H1 (cell line): ENCODE results near the gene OR52K2. TPM values are rescaled to one million over a fixed set of nuclear protein-coding genes. Genes with fewer than 3 reads are reported as not detected.

Experiments used
- CTCF ChIA-PET: fragments of 300-600 bp; sonication (Branson Sonifier 250); formaldehyde crosslinking; loops from one replicate; lab custom pipeline; 2021; ENCODE audit not compliant: partially characterized antibody; lab: Charles Lee
- POLR2A ChIA-PET: fragments of 300-600 bp; sonication (Branson Sonifier 250); formaldehyde crosslinking; loops from one replicate; lab custom pipeline; 2021; ENCODE audit warnings: inconsistent platforms; ENCODE audit not compliant: partially characterized antibody; lab: Charles Lee
- DNase-seq, 2 experiments: peaks; one replicate each; pipeline versions ENCODE4 v3.0.0 to v3.0.0-alpha.2; 2010 to 2022; ENCODE audit warnings: low spot score in 2 of 2, low read depth in 1 of 2, mixed read lengths in 1 of 2
- FAIRE-seq: peaks from 2 replicates; lab custom pipeline; 2011; peaks lifted over from hg19 to GRCh38; lab: Jason Lieb, UNC
- H2AFZ ChIP-seq: 2 replicates; pipeline ENCODE4 v1.8.1; 2012; ENCODE audit warnings: low read length, inconsistent platforms
- H2AK5ac ChIP-seq: 2 replicates; pipeline ENCODE4 v1.6.1; 2013; ENCODE audit warnings: low read depth, low read length
- H2BK120ac ChIP-seq: replicated peaks from 2 replicates; pipeline ENCODE3; 2013; ENCODE audit warnings: low read depth, low read length, inconsistent platforms
- H2BK12ac ChIP-seq: 2 replicates; pipeline ENCODE4 v1.6.1; 2013; ENCODE audit warnings: low read depth, low read length
- H2BK15ac ChIP-seq: 2 replicates; pipeline ENCODE4 v1.6.1; 2013; ENCODE audit warnings: low read length
- H2BK20ac ChIP-seq: 2 replicates; pipeline ENCODE4 v1.6.1; 2013; ENCODE audit warnings: low read length
- H2BK5ac ChIP-seq: 2 replicates; pipeline ENCODE4 v1.6.1; 2013; ENCODE audit warnings: low read depth, low read length
- H3K14ac ChIP-seq: 2 replicates; pipeline ENCODE4 v1.6.1; 2013; ENCODE audit warnings: inconsistent platforms; ENCODE audit not compliant: insufficient read length
- H3K18ac ChIP-seq: 2 replicates; pipeline ENCODE4 v1.6.1; 2013; ENCODE audit warnings: low read length; ENCODE audit errors: extremely low read depth
- H3K23ac ChIP-seq: 2 replicates; pipeline ENCODE4 v1.6.1; 2013; ENCODE audit warnings: inconsistent platforms; ENCODE audit not compliant: insufficient read length
- H3K23me2 ChIP-seq: 2 replicates; pipeline ENCODE4 v1.6.1; 2013; ENCODE audit warnings: low read depth, low read length
- H3K27ac ChIP-seq: 2 replicates; pipeline ENCODE4 v1.6.1; 2011; ENCODE audit warnings: low read depth, low read length, inconsistent platforms
- H3K27me3 ChIP-seq, 4 experiments: replicated peaks in 1 of 4; 1 replicate in 1 of 4; 2 replicates in 3 of 4; pipeline versions ENCODE4 v1.6.1 to v1.8.1; 2011 to 2013; ENCODE audit warnings: low read length in 3 of 4, mild to moderate bottlenecking in 3 of 4, inconsistent platforms in 2 of 4, mixed read lengths in 2 of 4, moderate library complexity in 1 of 4; ENCODE audit not compliant: control insufficient read depth in 3 of 4, insufficient read depth in 3 of 4; ENCODE audit errors: extremely low read depth in 1 of 4
- H3K36me3 ChIP-seq, 4 experiments: 2 replicates each; pipeline versions ENCODE4 v1.6.1 to v1.8.1; 2011 to 2013; ENCODE audit warnings: mild to moderate bottlenecking in 4 of 4, low read length in 3 of 4, moderate library complexity in 2 of 4, control low read depth in 1 of 4, inconsistent platforms in 1 of 4; ENCODE audit not compliant: insufficient read depth in 4 of 4, control insufficient read depth in 2 of 4
- H3K4ac ChIP-seq: replicated peaks from 2 replicates; pipeline ENCODE3; 2013; ENCODE audit warnings: low read length, low read depth, mixed read lengths, inconsistent platforms; ENCODE audit not compliant: insufficient read length
- H3K4me1 ChIP-seq, 4 experiments: replicated peaks in 1 of 4; 1 replicate in 1 of 4; 2 replicates in 3 of 4; pipeline versions ENCODE4 v1.6.1 to v1.8.1; 2011 to 2013; ENCODE audit warnings: low read length in 3 of 4, inconsistent platforms in 2 of 4, mixed read lengths in 1 of 4; ENCODE audit not compliant: insufficient read depth in 4 of 4, control insufficient read depth in 3 of 4
- H3K4me2 ChIP-seq, 2 experiments: 2 replicates each; pipeline versions ENCODE4 v1.6.1 to v1.8.1; 2011 to 2013; ENCODE audit warnings: low read depth in 2 of 2, low read length in 2 of 2, control low read depth in 1 of 2, inconsistent platforms in 1 of 2, mild to moderate bottlenecking in 1 of 2; ENCODE audit not compliant: insufficient read depth in 1 of 2
- H3K4me3 ChIP-seq, 4 experiments: fragments of 200-600, 300-600 bp in 1 of 4; sonication (generic), shearing (Covaris generic), sonication (Bioruptor Twin) in 1 of 4; 2 replicates each; pipeline versions ENCODE4 v1.5.1 to v1.8.1; 2011 to 2016; ENCODE audit warnings: low read length in 4 of 4, low read depth in 3 of 4, control low read depth in 2 of 4, inconsistent platforms in 2 of 4, mild to moderate bottlenecking in 2 of 4, mixed read lengths in 1 of 4, moderate library complexity in 1 of 4; ENCODE audit not compliant: insufficient read depth in 2 of 4; ENCODE audit errors: extremely low read depth in 1 of 4
- H3K56ac ChIP-seq: replicated peaks from 2 replicates; pipeline ENCODE3; 2013; ENCODE audit warnings: low read depth, mild to moderate bottlenecking, mixed read lengths, low read length, inconsistent platforms; ENCODE audit not compliant: insufficient read length
- H3K79me1 ChIP-seq: 2 replicates; pipeline ENCODE4 v1.6.1; 2013; ENCODE audit warnings: low read depth, low read length, control low read depth
- H3K79me2 ChIP-seq, 2 experiments: 2 replicates each; pipeline versions ENCODE4 v1.6.1 to v1.8.1; 2012 to 2013; ENCODE audit warnings: low read length in 2 of 2, mild to moderate bottlenecking in 2 of 2, inconsistent platforms in 1 of 2; ENCODE audit not compliant: insufficient read depth in 2 of 2, control insufficient read depth in 1 of 2
- H3K9ac ChIP-seq, 4 experiments: replicated peaks in 1 of 4; 1 replicate in 1 of 4; 2 replicates in 3 of 4; pipeline versions ENCODE4 v1.6.1 to v1.8.1; 2011 to 2013; ENCODE audit warnings: low read depth in 3 of 4, low read length in 3 of 4, control low read depth in 2 of 4, mild to moderate bottlenecking in 2 of 4, moderate library complexity in 2 of 4, inconsistent platforms in 1 of 4; ENCODE audit errors: extremely low read depth in 1 of 4
- H3K9me3 ChIP-seq, 2 experiments: 2 replicates each; pipeline versions ENCODE4 v1.6.1 to v1.8.1; 2012 to 2013; ENCODE audit warnings: mild to moderate bottlenecking in 2 of 2, moderate library complexity in 2 of 2, control low read depth in 1 of 2, inconsistent platforms in 1 of 2, low read depth in 1 of 2, low read length in 1 of 2, mixed read lengths in 1 of 2; ENCODE audit not compliant: insufficient read depth in 2 of 2
- H4K20me1 ChIP-seq, 2 experiments: replicated peaks in 1 of 2; 2 replicates each; pipeline versions ENCODE3 to v1.8.1; 2011 to 2013; ENCODE audit warnings: inconsistent platforms in 2 of 2, low read length in 2 of 2, mild to moderate bottlenecking in 1 of 2; ENCODE audit not compliant: insufficient read depth in 2 of 2, control insufficient read depth in 1 of 2
- H4K5ac ChIP-seq: 2 replicates; pipeline ENCODE4 v1.6.1; 2013; ENCODE audit warnings: low read length, low read depth, mixed read lengths, inconsistent platforms; ENCODE audit not compliant: insufficient read length
- H4K8ac ChIP-seq: 2 replicates; pipeline ENCODE4 v1.8.0; 2013; ENCODE audit warnings: mild to moderate bottlenecking, moderate library complexity, low read length, inconsistent platforms; ENCODE audit not compliant: insufficient read depth; ENCODE audit errors: extremely low read depth
- H4K91ac ChIP-seq: replicated peaks from 2 replicates; pipeline ENCODE3; 2013; ENCODE audit warnings: low read length, mixed read lengths, inconsistent platforms; ENCODE audit not compliant: insufficient read length
- ATF3 ChIP-seq: IDR thresholded peaks from 2 replicates; pipeline ENCODE4 v1.6.1; 2011; ENCODE audit warnings: low read depth, mild to moderate bottlenecking, low read length; ENCODE audit not compliant: insufficient read depth
- CTBP2 ChIP-seq: IDR thresholded peaks from 2 replicates; pipeline ENCODE4 v1.7.0; 2011; ENCODE audit warnings: borderline replicate concordance, mild to moderate bottlenecking, moderate library complexity, mixed read lengths, low read length; ENCODE audit not compliant: insufficient read depth, insufficient read length
- EGR1 ChIP-seq: IDR thresholded peaks from 2 replicates; pipeline ENCODE4 v1.6.1; 2011; ENCODE audit warnings: low read depth, low read length, borderline replicate concordance
- EP300 ChIP-seq, 2 experiments: IDR thresholded peaks; 1 replicate in 1 of 2; 2 replicates in 1 of 2; pipeline ENCODE4 v1.6.1; 2011 to 2012; ENCODE audit warnings: low read depth in 2 of 2, low read length in 2 of 2, mild to moderate bottlenecking in 2 of 2, borderline replicate concordance in 1 of 2, inconsistent platforms in 1 of 2, moderate library complexity in 1 of 2
- GABPA ChIP-seq: IDR thresholded peaks from 2 replicates; pipeline ENCODE4 v1.6.1; 2011; ENCODE audit warnings: mild to moderate bottlenecking, low read length, moderate library complexity, borderline replicate concordance; ENCODE audit not compliant: insufficient read depth
- HDAC6 ChIP-seq: IDR thresholded peaks from one replicate; pipeline ENCODE4 v1.7.1; 2012; ENCODE audit warnings: low read depth, mild to moderate bottlenecking, inconsistent platforms, low read length, moderate library complexity
- JUN ChIP-seq: IDR thresholded peaks from 2 replicates; pipeline ENCODE4 v1.6.1; 2011; ENCODE audit warnings: low read depth, mild to moderate bottlenecking, improper control_type of control experiment, low read length
- POLR2A ChIP-seq, 2 experiments: IDR thresholded peaks; 1 replicate in 1 of 2; 2 replicates in 1 of 2; pipeline ENCODE4 v1.6.1; 2011; ENCODE audit warnings: low read depth in 2 of 2, low read length in 2 of 2, mild to moderate bottlenecking in 2 of 2; ENCODE audit errors: control extremely low read depth in 1 of 2
- RXRA ChIP-seq: IDR thresholded peaks from 2 replicates; pipeline ENCODE4 v1.6.1; 2011; ENCODE audit warnings: low read depth, mild to moderate bottlenecking, low read length, moderate library complexity; ENCODE audit not compliant: insufficient read depth
- SAP30 ChIP-seq: fragments of 300-600 bp; sonication (generic); IDR thresholded peaks from 2 replicates; pipeline ENCODE4 v1.7.1; 2012; ENCODE audit warnings: low read length, moderate library complexity, mild to moderate bottlenecking, inconsistent platforms; ENCODE audit not compliant: insufficient read depth, insufficient replicate concordance
- SUZ12 ChIP-seq: fragments of 200-600 bp; sonication (generic); IDR thresholded peaks from 2 replicates; pipeline ENCODE4 v1.6.1; 2012; ENCODE audit warnings: mild to moderate bottlenecking, inconsistent platforms, low read length, moderate library complexity, mixed read lengths
- TAF7 ChIP-seq: optimal IDR thresholded peaks from 2 replicates; pipeline ENCODE3; 2011; ENCODE audit warnings: low read depth, mild to moderate bottlenecking, inconsistent platforms, low read length, moderate library complexity, borderline replicate concordance
- TCF12 ChIP-seq: IDR thresholded peaks from 2 replicates; pipeline ENCODE4 v1.6.1; 2011; ENCODE audit warnings: low read depth, mild to moderate bottlenecking, low read length
- WGBS, 2 experiments: shearing (Covaris generic) in 1 of 2; methylation state at CpG; one replicate each; pipeline versions ENCODE4 v1.1.6 to v1.1.7; 2013 to 2015; ENCODE audit warnings: low lambda C conversion rate in 2 of 2, mixed read lengths in 2 of 2, inconsistent platforms in 1 of 2, low coverage in 1 of 2, missing lambda C conversion rate in 1 of 2; ENCODE audit not compliant: insufficient replicate concordance in 2 of 2, insufficient coverage in 1 of 2, insufficient read length in 1 of 2; ENCODE audit errors: extremely low coverage in 1 of 2, missing lambda C conversion rate in 1 of 2; 5-methylcytosine and 5-hydroxymethylcytosine counted together
- polyA plus RNA-seq, 7 experiments: library from polyadenylated mRNA; depleted of rRNA in 3 of 7; stranded (reverse) in 5 of 7; unstranded in 2 of 7; fragments of >200 nt in 5 of 7; fragments of 200-250 nt in 2 of 7; gene quantifications; 1 replicate in 5 of 7; 2 replicates in 1 of 7; 4 replicates in 1 of 7; pipeline versions ENCODE4 v1.2.1 to v1.2.3, GENCODE V29; 2011 to 2013; ENCODE audit warnings: missing spikeins in 2 of 7, mixed read lengths in 2 of 7
- total RNA-seq: library from RNA; stranded (reverse); fragmentation: NEBNext Ultra II Directional; extraction: Animal tissue kit (Norgen Biotek cat#: 25700); gene quantifications from 2 replicates; pipeline ENCODE4 v1.2.1, GENCODE V29; 2021

Gene OR52K2
- total and polyA plus RNA-seq, 2 of the 8 experiments (the other 6 are each of a cell fraction or from before 2014, with no cell fraction given): not detected

- Histone ChIP-seq H3K4me1 (no peaks in the 10 kb centered on the region), H3K9me3 (no peaks in the 10 kb centered on the region), H3K27ac (no peak overlapping the region), H2BK120ac (no peak overlapping the region), H4K8ac (no peak overlapping the region), H3K4me2 (no peak overlapping the region), H3K18ac (no peak overlapping the region), H3K23me2 (no peaks in the 10 kb centered on the region), H2BK15ac (no peak overlapping the region), H3K56ac (no peak overlapping the region), H2BK20ac (no peak overlapping the region), H3K36me3 (no peaks in the 10 kb centered on the region), H3K27me3 (no peaks in the 10 kb centered on the region), H3K14ac (no peak overlapping the region), H3K9ac (no peak overlapping the region), H2AK5ac (no peak overlapping the region), H4K91ac (no peak overlapping the region), H3K23ac (no peak overlapping the region), H3K4ac (no peak overlapping the region), H4K20me1 (no peaks in the 10 kb centered on the region), H2AFZ (no peak overlapping the region), H3K79me2 (no peaks in the 10 kb centered on the region), H4K5ac (no peak overlapping the region), H3K4me3 (no peak overlapping the region), H3K79me1 (no peaks in the 10 kb centered on the region), H2BK5ac (no peak overlapping the region), H2BK12ac (no peak overlapping the region)
- POLR2A ChIA-PET: no interaction called here
- TF ChIP-seq JUN (no peak), CTBP2 (no peak), RXRA (no peak), TCF12 (no peak), ATF3 (no peak), POLR2A (IDR thresholded peaks at IDR 0.05; ENCODE audit: control extremely low read depth in 1 of 2, low read depth in 2 of 2, low read length in 2 of 2) (no peak), HDAC6 (no peak), TAF7 (no peak), EP300 (IDR thresholded peaks at IDR 0.05; ENCODE audit: borderline replicate concordance in 1 of 2, low read depth in 2 of 2, low read length in 2 of 2) (no peak), SAP30 (no peak), EGR1 (no peak), GABPA (no peak), SUZ12 (no peak)
- no peak for FAIRE-seq
- DNase-seq: no peak
- CTCF ChIA-PET: no interaction called here
- WGBS, 2 experiments: 92% methylated on average over 1 of the region's 1 CpG; no CpG with 5 or more reads in 1 of the 2 experiments
These were observed 32.3 kb upstream of the OR52K2 start for GRCh38 chr11:4416816-4417215.
